H1 (cell line): ENCODE data around the gene CH25H. TPM values are rescaled to one million over a fixed set of nuclear protein-coding genes. Genes with fewer than 3 reads are reported as not detected.

Experiments used
- CTCF ChIA-PET: fragments of 300-600 bp; sonication (Branson Sonifier 250); formaldehyde crosslinking; loops from one replicate; lab custom pipeline; 2021; ENCODE audit not compliant: partially characterized antibody; lab: Charles Lee
- POLR2A ChIA-PET: fragments of 300-600 bp; sonication (Branson Sonifier 250); formaldehyde crosslinking; loops from one replicate; lab custom pipeline; 2021; ENCODE audit warnings: inconsistent platforms; ENCODE audit not compliant: partially characterized antibody; lab: Charles Lee
- DNase-seq, 2 experiments: peaks; one replicate each; pipeline versions ENCODE4 v3.0.0 to v3.0.0-alpha.2; 2010 to 2022; ENCODE audit warnings: low spot score in 2 of 2, low read depth in 1 of 2, mixed read lengths in 1 of 2
- FAIRE-seq: peaks from 2 replicates; lab custom pipeline; 2011; peaks lifted over from hg19 to GRCh38; lab: Jason Lieb, UNC
- H2AFZ ChIP-seq: 2 replicates; pipeline ENCODE4 v1.8.1; 2012; ENCODE audit warnings: low read length, inconsistent platforms
- H2AK5ac ChIP-seq: 2 replicates; pipeline ENCODE4 v1.6.1; 2013; ENCODE audit warnings: low read depth, low read length
- H2BK120ac ChIP-seq: replicated peaks from 2 replicates; pipeline ENCODE3; 2013; ENCODE audit warnings: low read depth, low read length, inconsistent platforms
- H2BK12ac ChIP-seq: 2 replicates; pipeline ENCODE4 v1.6.1; 2013; ENCODE audit warnings: low read depth, low read length
- H2BK15ac ChIP-seq: 2 replicates; pipeline ENCODE4 v1.6.1; 2013; ENCODE audit warnings: low read length
- H2BK20ac ChIP-seq: 2 replicates; pipeline ENCODE4 v1.6.1; 2013; ENCODE audit warnings: low read length
- H2BK5ac ChIP-seq: 2 replicates; pipeline ENCODE4 v1.6.1; 2013; ENCODE audit warnings: low read depth, low read length
- H3K14ac ChIP-seq: 2 replicates; pipeline ENCODE4 v1.6.1; 2013; ENCODE audit warnings: inconsistent platforms; ENCODE audit not compliant: insufficient read length
- H3K18ac ChIP-seq: 2 replicates; pipeline ENCODE4 v1.6.1; 2013; ENCODE audit warnings: low read length; ENCODE audit errors: extremely low read depth
- H3K23ac ChIP-seq: 2 replicates; pipeline ENCODE4 v1.6.1; 2013; ENCODE audit warnings: inconsistent platforms; ENCODE audit not compliant: insufficient read length
- H3K23me2 ChIP-seq: 2 replicates; pipeline ENCODE4 v1.6.1; 2013; ENCODE audit warnings: low read depth, low read length
- H3K27ac ChIP-seq: 2 replicates; pipeline ENCODE4 v1.6.1; 2011; ENCODE audit warnings: low read depth, low read length, inconsistent platforms
- H3K27me3 ChIP-seq, 4 experiments: replicated peaks in 1 of 4; 1 replicate in 1 of 4; 2 replicates in 3 of 4; pipeline versions ENCODE4 v1.6.1 to v1.8.1; 2011 to 2013; ENCODE audit warnings: low read length in 3 of 4, mild to moderate bottlenecking in 3 of 4, inconsistent platforms in 2 of 4, mixed read lengths in 2 of 4, moderate library complexity in 1 of 4; ENCODE audit not compliant: control insufficient read depth in 3 of 4, insufficient read depth in 3 of 4; ENCODE audit errors: extremely low read depth in 1 of 4
- H3K36me3 ChIP-seq, 4 experiments: 2 replicates each; pipeline versions ENCODE4 v1.6.1 to v1.8.1; 2011 to 2013; ENCODE audit warnings: mild to moderate bottlenecking in 4 of 4, low read length in 3 of 4, moderate library complexity in 2 of 4, control low read depth in 1 of 4, inconsistent platforms in 1 of 4; ENCODE audit not compliant: insufficient read depth in 4 of 4, control insufficient read depth in 2 of 4
- H3K4ac ChIP-seq: replicated peaks from 2 replicates; pipeline ENCODE3; 2013; ENCODE audit warnings: low read length, low read depth, mixed read lengths, inconsistent platforms; ENCODE audit not compliant: insufficient read length
- H3K4me1 ChIP-seq, 4 experiments: replicated peaks in 1 of 4; 1 replicate in 1 of 4; 2 replicates in 3 of 4; pipeline versions ENCODE4 v1.6.1 to v1.8.1; 2011 to 2013; ENCODE audit warnings: low read length in 3 of 4, inconsistent platforms in 2 of 4, mixed read lengths in 1 of 4; ENCODE audit not compliant: insufficient read depth in 4 of 4, control insufficient read depth in 3 of 4
- H3K4me2 ChIP-seq, 2 experiments: 2 replicates each; pipeline versions ENCODE4 v1.6.1 to v1.8.1; 2011 to 2013; ENCODE audit warnings: low read depth in 2 of 2, low read length in 2 of 2, control low read depth in 1 of 2, inconsistent platforms in 1 of 2, mild to moderate bottlenecking in 1 of 2; ENCODE audit not compliant: insufficient read depth in 1 of 2
- H3K4me3 ChIP-seq, 4 experiments: fragments of 200-600, 300-600 bp in 1 of 4; sonication (generic), shearing (Covaris generic), sonication (Bioruptor Twin) in 1 of 4; 2 replicates each; pipeline versions ENCODE4 v1.5.1 to v1.8.1; 2011 to 2016; ENCODE audit warnings: low read length in 4 of 4, low read depth in 3 of 4, control low read depth in 2 of 4, inconsistent platforms in 2 of 4, mild to moderate bottlenecking in 2 of 4, mixed read lengths in 1 of 4, moderate library complexity in 1 of 4; ENCODE audit not compliant: insufficient read depth in 2 of 4; ENCODE audit errors: extremely low read depth in 1 of 4
- H3K56ac ChIP-seq: replicated peaks from 2 replicates; pipeline ENCODE3; 2013; ENCODE audit warnings: low read depth, mild to moderate bottlenecking, mixed read lengths, low read length, inconsistent platforms; ENCODE audit not compliant: insufficient read length
- H3K79me1 ChIP-seq: 2 replicates; pipeline ENCODE4 v1.6.1; 2013; ENCODE audit warnings: low read depth, low read length, control low read depth
- H3K79me2 ChIP-seq, 2 experiments: 2 replicates each; pipeline versions ENCODE4 v1.6.1 to v1.8.1; 2012 to 2013; ENCODE audit warnings: low read length in 2 of 2, mild to moderate bottlenecking in 2 of 2, inconsistent platforms in 1 of 2; ENCODE audit not compliant: insufficient read depth in 2 of 2, control insufficient read depth in 1 of 2
- H3K9ac ChIP-seq, 4 experiments: replicated peaks in 1 of 4; 1 replicate in 1 of 4; 2 replicates in 3 of 4; pipeline versions ENCODE4 v1.6.1 to v1.8.1; 2011 to 2013; ENCODE audit warnings: low read depth in 3 of 4, low read length in 3 of 4, control low read depth in 2 of 4, mild to moderate bottlenecking in 2 of 4, moderate library complexity in 2 of 4, inconsistent platforms in 1 of 4; ENCODE audit errors: extremely low read depth in 1 of 4
- H3K9me3 ChIP-seq, 2 experiments: 2 replicates each; pipeline versions ENCODE4 v1.6.1 to v1.8.1; 2012 to 2013; ENCODE audit warnings: mild to moderate bottlenecking in 2 of 2, moderate library complexity in 2 of 2, control low read depth in 1 of 2, inconsistent platforms in 1 of 2, low read depth in 1 of 2, low read length in 1 of 2, mixed read lengths in 1 of 2; ENCODE audit not compliant: insufficient read depth in 2 of 2
- H4K20me1 ChIP-seq, 2 experiments: replicated peaks in 1 of 2; 2 replicates each; pipeline versions ENCODE3 to v1.8.1; 2011 to 2013; ENCODE audit warnings: inconsistent platforms in 2 of 2, low read length in 2 of 2, mild to moderate bottlenecking in 1 of 2; ENCODE audit not compliant: insufficient read depth in 2 of 2, control insufficient read depth in 1 of 2
- H4K5ac ChIP-seq: 2 replicates; pipeline ENCODE4 v1.6.1; 2013; ENCODE audit warnings: low read length, low read depth, mixed read lengths, inconsistent platforms; ENCODE audit not compliant: insufficient read length
- H4K8ac ChIP-seq: 2 replicates; pipeline ENCODE4 v1.8.0; 2013; ENCODE audit warnings: mild to moderate bottlenecking, moderate library complexity, low read length, inconsistent platforms; ENCODE audit not compliant: insufficient read depth; ENCODE audit errors: extremely low read depth
- H4K91ac ChIP-seq: replicated peaks from 2 replicates; pipeline ENCODE3; 2013; ENCODE audit warnings: low read length, mixed read lengths, inconsistent platforms; ENCODE audit not compliant: insufficient read length
- BACH1 ChIP-seq: IDR thresholded peaks from 2 replicates; pipeline ENCODE4 v1.6.1; 2012; ENCODE audit warnings: low read length, improper control_type of control experiment
- CBX8 ChIP-seq: fragments of 300-800, 300-1000 bp; sonication (generic); IDR thresholded peaks from 2 replicates; pipeline ENCODE4 v1.7.1; 2016; ENCODE audit warnings: low read depth, low read length, borderline replicate concordance
- HDAC6 ChIP-seq: IDR thresholded peaks from one replicate; pipeline ENCODE4 v1.7.1; 2012; ENCODE audit warnings: low read depth, mild to moderate bottlenecking, inconsistent platforms, low read length, moderate library complexity
- KDM1A ChIP-seq: fragments of 200-600, 300-600 bp; sonication (generic); IDR thresholded peaks from 2 replicates; pipeline ENCODE4 v1.7.1; 2016; ENCODE audit warnings: mild to moderate bottlenecking, low read length, borderline replicate concordance
- KDM4A ChIP-seq: IDR thresholded peaks from one replicate; pipeline ENCODE4 v1.7.1; 2012; ENCODE audit warnings: low read depth, mild to moderate bottlenecking, moderate library complexity, low read length, inconsistent platforms; ENCODE audit not compliant: severe bottlenecking
- RAD21 ChIP-seq, 2 experiments: IDR thresholded peaks in 1 of 2; conservative IDR thresholded peaks in 1 of 2; 2 replicates each; pipeline ENCODE4 v1.6.1; 2011; ENCODE audit warnings: low read depth in 2 of 2, low read length in 2 of 2, improper control_type of control experiment in 1 of 2, inconsistent platforms in 1 of 2, mild to moderate bottlenecking in 1 of 2, moderate library complexity in 1 of 2
- SIRT6 ChIP-seq: IDR thresholded peaks from one replicate; pipeline ENCODE4 v1.7.1; 2012; ENCODE audit warnings: low read length, inconsistent platforms
- TAF1 ChIP-seq: IDR thresholded peaks from 2 replicates; pipeline ENCODE4 v1.6.1; 2011; ENCODE audit warnings: mild to moderate bottlenecking, low read depth, low read length
- WGBS, 2 experiments: shearing (Covaris generic) in 1 of 2; methylation state at CpG; one replicate each; pipeline versions ENCODE4 v1.1.6 to v1.1.7; 2013 to 2015; ENCODE audit warnings: low lambda C conversion rate in 2 of 2, mixed read lengths in 2 of 2, inconsistent platforms in 1 of 2, low coverage in 1 of 2, missing lambda C conversion rate in 1 of 2; ENCODE audit not compliant: insufficient replicate concordance in 2 of 2, insufficient coverage in 1 of 2, insufficient read length in 1 of 2; ENCODE audit errors: extremely low coverage in 1 of 2, missing lambda C conversion rate in 1 of 2; 5-methylcytosine and 5-hydroxymethylcytosine counted together
- polyA plus RNA-seq, 7 experiments: library from polyadenylated mRNA; depleted of rRNA in 3 of 7; stranded (reverse) in 5 of 7; unstranded in 2 of 7; fragments of >200 nt in 5 of 7; fragments of 200-250 nt in 2 of 7; gene quantifications; 1 replicate in 5 of 7; 2 replicates in 1 of 7; 4 replicates in 1 of 7; pipeline versions ENCODE4 v1.2.1 to v1.2.3, GENCODE V29; 2011 to 2013; ENCODE audit warnings: missing spikeins in 2 of 7, mixed read lengths in 2 of 7
- total RNA-seq: library from RNA; stranded (reverse); fragmentation: NEBNext Ultra II Directional; extraction: Animal tissue kit (Norgen Biotek cat#: 25700); gene quantifications from 2 replicates; pipeline ENCODE4 v1.2.1, GENCODE V29; 2021

Gene CH25H
- total and polyA plus RNA-seq, 2 of the 8 experiments (the other 6 are each of a cell fraction or from before 2014, with no cell fraction given), result 0.56 to 1.3 TPM

DNA sequence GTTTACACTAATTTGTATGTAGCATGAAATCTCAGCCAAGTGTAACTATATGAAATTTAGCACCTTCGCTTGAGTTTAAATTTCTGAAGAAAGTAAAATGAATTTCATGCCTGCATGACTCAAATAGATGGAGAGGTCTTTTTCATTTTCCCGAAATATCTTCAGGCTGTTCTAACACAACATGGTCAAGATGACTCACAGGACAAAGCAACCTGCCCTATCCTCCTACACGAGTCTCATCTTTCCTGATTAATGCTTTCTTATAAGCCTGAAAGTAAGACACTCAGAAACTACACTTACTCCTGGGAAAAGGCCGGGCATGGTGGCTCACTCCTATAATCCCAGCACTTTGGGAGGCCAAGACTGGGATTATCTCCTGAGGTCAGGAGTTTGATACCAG is 41.2 kb downstream of the CH25H start:
- Histone ChIP-seq H2BK5ac (no peak overlapping the region), H2BK12ac (no peak overlapping the region), H4K5ac (no peak overlapping the region), H2AK5ac (no peak overlapping the region), H3K23me2 (no peaks in the 10 kb centered on the region), H3K4ac (no peak overlapping the region), H2AFZ (no peak overlapping the region), H3K56ac (no peak overlapping the region), H3K4me3 (no peak overlapping the region), H2BK20ac (no peak overlapping the region), H4K91ac (no peak overlapping the region), H3K18ac (no peak overlapping the region), H4K20me1 (no peaks in the 10 kb centered on the region), H3K27ac (no peak overlapping the region), H3K27me3 (no peaks in the 10 kb centered on the region), H3K4me1 (no peaks in the 10 kb centered on the region), H2BK120ac (no peak overlapping the region), H3K36me3 (no peaks in the 10 kb centered on the region), H3K14ac (no peak overlapping the region), H3K9ac (no peak overlapping the region), H3K79me1 (no peaks in the 10 kb centered on the region), H4K8ac (no peak overlapping the region), H2BK15ac (no peak overlapping the region), H3K9me3 (no peaks in the 10 kb centered on the region), H3K79me2 (no peaks in the 10 kb centered on the region), H3K4me2 (no peak overlapping the region), H3K23ac (no peak overlapping the region)
- TF ChIP-seq BACH1 (no peak), TAF1 (no peak), SIRT6 (no peak), KDM4A (no peak), KDM1A (no peak), CBX8 (no peak), RAD21 (IDR thresholded peaks at IDR 0.05 in 1 of 2, conservative IDR thresholded peaks at IDR 0.05 in 1 of 2; ENCODE audit: low read depth in 2 of 2, low read length in 2 of 2) (no peak), HDAC6 (no peak)
- POLR2A ChIA-PET, result no interaction called here
- DNase-seq (no peak), FAIRE-seq (no peak)
- CTCF ChIA-PET, result no interaction called here
- 86% methylated on average over 4 of the region's 4 CpGs; no CpG with 5 or more reads in 1 of the 2 experiments for WGBS, 2 experiments
